NCI-H187 treated with DMSO at 0.1 percent for 48 hours (cell line): ENCODE data around the gene JSRP1.
"Not testable (repeated sequence)": the region's sequence is repeated elsewhere in the genome, so short reads cannot be mapped to it uniquely, and the experiment has no call there.

ENCODE experiments used
- DNase-seq: peaks from one replicate; lab custom pipeline; 2025; lab: John Stamatoyannopoulos, UW

The JSRP1 gene

DNA sequence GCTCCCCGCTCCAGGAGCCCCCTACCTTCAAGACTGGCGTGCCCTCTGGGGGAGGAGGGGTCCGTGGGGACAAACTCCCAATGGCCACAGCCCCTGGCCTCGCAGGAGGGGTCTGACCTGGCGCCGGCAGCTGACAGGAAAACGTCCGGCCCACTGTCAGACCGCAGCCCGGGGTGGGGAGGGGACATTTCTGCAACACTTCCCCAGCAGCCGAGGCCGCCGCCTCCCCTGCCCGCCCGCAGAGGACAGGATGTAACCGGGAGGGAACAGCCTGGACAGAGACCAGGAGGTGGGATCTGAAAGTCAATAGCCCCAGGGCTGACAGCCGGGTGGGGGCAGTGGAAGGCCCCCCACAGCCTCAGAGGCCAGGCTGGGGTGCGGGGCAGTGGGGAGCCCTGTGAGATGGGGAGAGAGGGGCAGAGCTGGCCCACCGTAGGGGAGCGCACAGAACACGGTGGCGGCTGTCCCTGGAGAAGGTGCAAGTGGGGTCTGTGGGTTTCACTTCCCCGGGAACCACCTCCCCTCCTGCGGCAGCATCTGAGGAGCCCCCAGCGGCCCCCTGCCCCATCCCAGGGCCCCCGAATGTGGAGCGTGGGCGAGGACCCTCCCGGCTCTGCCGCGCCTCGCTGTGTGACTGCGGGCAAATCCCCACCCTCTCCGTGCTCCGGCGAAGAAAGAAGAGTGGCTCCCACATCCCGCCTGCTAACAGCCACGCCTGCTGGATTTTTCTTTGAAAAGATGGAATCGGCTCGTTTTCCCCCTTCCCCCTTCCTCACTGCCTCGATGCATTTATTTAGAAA lies 26.0 kb upstream of the JSRP1 start, which contains the start of gene PEAK3:
Gene PEAK3 (minus strand): TSS at position 114 of the 800 bp plus-strand sequence. CDS start 1,244 bp downstream, outside the sequence.
- no peak for DNase-seq

- not testable (repeated sequence) for DNase-seq
Observed at GRCh38 chr19:2281265-2282061, 25.2 kb upstream of the JSRP1 start.

- no peak for DNase-seq
Observed at GRCh38 chr19:2280633-2281264, 24.5 kb upstream of the JSRP1 start.

- DNase-seq: no peak
Observed at GRCh38 chr19:2278459-2279158, 22.4 kb upstream of the JSRP1 start.

DNA sequence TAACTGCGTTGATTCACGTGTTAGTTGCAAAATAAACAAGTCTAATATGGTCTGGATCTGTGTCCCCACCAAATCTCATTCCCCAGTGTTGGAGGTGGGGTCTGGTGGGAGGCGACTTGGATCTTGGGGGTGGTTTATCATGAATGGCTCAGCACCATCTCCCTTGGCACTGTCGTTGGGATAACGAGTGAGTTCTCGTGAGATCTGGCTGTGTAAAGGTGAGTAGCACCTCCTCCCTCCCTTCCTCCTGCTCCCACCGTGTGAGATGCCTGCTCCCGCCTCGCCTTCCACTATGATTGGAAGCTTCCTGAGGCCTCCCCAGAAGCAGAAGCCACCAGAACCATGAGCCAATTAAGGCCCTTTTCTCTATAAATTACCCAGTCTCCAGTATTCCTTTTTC lies 20.9 kb upstream of the JSRP1 start:
- DNase-seq: no peak

DNA sequence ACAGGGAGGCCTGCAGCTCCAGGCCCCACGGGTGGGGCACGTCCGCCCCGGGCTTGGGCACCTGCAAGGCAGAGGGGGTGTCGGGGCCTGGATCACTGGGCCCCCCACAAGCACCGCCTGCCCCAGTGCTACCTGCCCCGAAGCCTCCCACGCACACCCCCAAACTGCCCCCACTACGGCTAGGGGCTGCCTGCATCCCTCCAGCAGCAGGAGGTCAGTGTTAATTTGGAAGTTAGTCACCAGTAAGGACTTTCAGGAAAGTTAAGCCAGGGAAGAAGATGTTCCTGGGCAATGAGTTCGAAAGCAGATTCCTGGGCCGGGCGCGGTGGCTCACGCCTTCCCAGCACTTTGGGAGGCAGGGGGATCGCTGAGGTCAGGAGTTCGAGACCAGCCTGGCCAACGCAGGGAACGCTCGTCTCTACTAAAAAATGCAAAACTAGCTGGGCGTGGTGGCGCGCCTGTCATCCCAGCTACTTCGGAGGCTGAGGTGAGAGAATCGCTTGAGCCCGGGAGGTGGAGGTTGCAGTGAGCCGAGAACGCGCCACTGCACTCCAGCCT lies 20.3 kb upstream of the JSRP1 start:
- DNase-seq: no peak

GRCh38 chr19:2275588-2276428 lies 19.6 kb upstream of the JSRP1 start:
- DNase-seq: no peak

GRCh38 chr19:2274931-2275535 lies 18.8 kb upstream of the JSRP1 start:
- peak; percentile 13 for DNase-seq

- DNase-seq: no peak
Observed at GRCh38 chr19:2274185-2274711, 18.0 kb upstream of the JSRP1 start.

GRCh38 chr19:2273356-2274184 lies 17.4 kb upstream of the JSRP1 start:
- peak; percentile 12 for DNase-seq

DNA sequence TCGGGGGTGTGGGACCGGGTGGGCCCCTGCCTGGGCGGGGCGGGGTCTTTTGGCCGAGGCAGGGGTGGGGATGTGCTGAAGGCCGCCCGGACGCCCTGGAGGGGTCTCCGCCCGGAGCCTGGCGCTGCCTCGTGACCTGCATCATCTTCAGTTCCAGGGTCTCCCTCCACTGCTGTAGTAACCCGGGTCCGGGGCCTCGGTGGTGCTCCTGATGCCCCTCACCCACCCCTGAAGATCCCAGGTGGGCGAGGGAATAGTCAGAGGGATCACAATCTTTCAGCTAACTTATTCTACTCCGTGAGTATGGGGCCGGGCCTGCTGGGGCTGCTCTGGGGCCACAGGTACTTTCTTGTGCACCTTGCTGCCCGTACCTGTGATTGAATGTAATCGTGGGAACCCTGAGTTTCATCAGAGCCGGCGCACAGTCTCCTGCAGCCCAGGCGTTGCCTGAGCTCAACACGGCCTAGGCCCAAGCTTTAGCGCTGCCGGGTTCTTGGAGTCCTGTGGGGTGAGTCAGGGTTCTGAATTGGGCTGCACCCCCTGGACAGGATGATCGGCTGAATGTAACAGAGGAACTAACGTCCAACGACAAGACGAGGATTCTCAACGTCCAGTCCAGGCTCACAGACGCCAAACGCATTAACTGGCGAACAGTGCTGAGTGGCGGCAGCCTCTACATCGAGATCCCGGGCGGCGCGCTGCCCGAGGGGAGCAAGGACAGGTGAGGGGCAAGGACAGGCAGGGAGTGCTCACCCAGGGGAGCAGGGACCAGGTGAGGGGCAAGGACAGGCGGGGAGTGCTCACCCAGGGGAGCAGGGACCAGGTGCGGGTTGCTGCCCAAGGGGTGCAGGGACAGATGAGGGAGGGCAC lies 15.3 kb upstream of the JSRP1 start:
- DNase-seq: no peak

DNA sequence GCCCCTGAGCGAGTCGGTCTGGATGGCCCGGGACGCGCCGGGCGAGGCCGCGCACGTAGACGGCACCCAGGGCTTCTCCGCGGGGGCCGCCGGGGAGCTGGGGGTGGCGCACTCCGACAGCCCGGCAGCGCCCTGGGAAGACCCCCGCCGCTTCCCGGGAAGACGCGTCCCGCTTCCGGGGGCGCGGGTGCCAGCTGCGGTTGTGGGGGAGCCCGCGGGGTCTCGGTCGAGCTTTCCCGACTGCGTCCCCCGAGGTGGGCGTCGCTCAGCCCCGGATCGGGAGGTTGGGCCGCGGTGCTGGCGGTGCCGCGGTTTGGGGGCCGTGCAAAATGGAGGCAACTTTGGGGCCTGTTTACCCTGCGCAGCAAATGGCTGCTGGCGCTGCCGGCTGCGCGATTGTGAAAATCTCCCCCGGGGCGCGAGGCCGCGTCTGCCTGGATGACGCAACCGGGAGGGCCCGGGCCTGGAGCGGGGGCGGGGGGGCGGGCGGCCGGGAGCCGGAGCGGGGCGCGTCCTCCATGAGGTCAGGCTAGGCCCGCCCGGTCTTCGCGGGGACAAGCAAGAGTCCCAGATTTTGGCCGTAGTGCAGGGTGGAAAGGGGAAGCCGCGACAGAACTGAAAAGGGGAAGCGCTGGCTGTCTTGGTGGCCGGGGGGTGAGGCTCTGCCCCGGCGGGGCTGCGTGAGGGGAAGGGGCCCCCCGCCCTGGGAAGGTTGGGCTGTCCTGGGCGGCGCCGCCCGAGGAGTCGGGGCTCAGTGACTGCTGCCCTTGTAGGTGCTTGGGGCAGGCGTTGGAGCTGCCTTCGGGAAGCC lies 14.4 kb upstream of the JSRP1 start:
- no peak for DNase-seq

- no peak for DNase-seq
Observed at GRCh38 chr19:2270157-2270422, 13.9 kb upstream of the JSRP1 start.

DNA sequence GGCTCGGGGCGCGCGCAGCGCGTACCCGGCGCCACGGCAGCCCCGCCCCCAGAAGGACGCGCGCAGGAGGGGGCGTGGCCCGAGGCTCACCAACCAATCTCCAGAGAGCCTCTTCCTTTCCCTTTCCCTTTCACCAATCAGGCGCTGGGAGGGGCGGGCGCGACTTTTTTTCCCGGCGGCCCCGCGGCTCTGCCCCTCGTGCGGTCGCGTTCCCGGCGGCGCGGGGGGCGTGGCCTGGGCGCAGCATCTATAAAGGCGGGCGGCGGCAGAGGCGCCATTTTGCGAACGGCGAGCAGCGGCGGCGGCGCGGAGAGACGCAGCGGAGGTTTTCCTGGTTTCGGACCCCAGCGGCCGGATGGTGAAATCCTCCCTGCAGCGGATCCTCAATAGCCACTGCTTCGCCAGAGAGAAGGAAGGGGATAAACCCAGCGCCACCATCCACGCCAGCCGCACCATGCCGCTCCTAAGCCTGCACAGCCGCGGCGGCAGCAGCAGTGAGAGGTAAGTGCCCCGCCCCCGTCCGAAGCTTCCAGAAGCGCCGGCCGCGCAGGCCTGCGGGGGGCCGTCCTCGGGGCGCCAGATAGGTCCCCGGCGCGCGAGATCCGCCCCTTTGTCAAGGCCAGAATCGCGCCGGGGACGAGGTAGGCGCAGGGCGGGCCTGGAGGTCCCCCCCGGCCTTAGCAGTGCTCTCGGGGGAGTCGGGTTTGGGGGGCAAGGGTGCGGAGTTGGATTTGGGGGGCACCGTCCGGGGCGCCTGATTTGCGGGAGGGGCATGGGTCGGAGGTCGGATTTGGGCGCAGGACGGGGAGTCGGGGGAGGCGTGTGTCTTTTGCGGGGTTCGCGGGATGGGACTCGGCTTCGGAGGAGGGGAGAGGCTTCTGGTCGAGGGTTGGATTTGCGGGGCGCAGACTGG lies 13.3 kb upstream of the JSRP1 start:
- DNase-seq: peak; percentile 88

GRCh38 chr19:2268861-2269243 lies 12.6 kb upstream of the JSRP1 start:
- no peak for DNase-seq

- DNase-seq: no peak
Observed at GRCh38 chr19:2268480-2268830, 12.2 kb upstream of the JSRP1 start.
